ENCODE measurements around the gene SH2B3. TPM values are rescaled to one million over a fixed set of nuclear protein-coding genes. Genes with fewer than 3 reads are reported as not detected.
A peak's percentile ranks its signal among the peaks of the same experiment; 100 is the strongest.

The SH2B3 gene
- total and polyA plus RNA-seq, 2 experiments from 2014 or later, result 8.1 to 59.3 TPM

DNA sequence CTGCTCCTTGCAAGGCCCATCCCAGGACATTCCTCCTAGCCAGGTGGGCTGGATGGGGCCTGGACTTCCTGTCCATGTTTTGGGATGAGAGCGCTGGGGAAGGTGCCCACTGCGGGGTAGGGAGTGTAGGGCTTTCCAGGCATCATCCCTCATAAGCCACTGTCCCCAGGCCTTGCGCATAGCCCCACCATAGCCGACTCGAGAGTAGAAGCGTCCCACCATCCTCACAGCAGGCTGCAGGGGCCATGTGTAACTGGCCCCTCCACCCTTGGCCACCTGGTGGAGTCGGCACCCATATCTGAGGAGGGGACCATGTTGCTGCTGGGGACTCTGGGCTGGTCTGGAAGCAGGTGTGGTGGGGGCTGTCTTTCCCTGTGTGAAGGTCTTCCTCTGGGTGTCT lies 30.5 kb downstream of the SH2B3 start:
- Histone ChIP-seq H4K20me1 (replicated peaks; ENCODE audit: insufficient read depth) (peaks cover 23% of the 10 kb centered on the region), H3K4me2 (peak overlapping the region; percentile 32; the same call in 1 of the 2 replicates), H3K27ac (ENCODE audit: low read depth) (peak overlapping the region; percentile 59; the same call in 1 of the 2 replicates), H2AFZ (no peak overlapping the region), H3K4me1 (ENCODE audit: insufficient read depth) (peaks cover 49% of the 10 kb centered on the region), H3K79me2 (replicated peaks; ENCODE audit: insufficient read depth) (peaks cover 100% of the 10 kb centered on the region), H3K9me2 (ENCODE audit: insufficient read depth) (no peaks in the 10 kb centered on the region), H3F3A (replicated peaks; ENCODE audit: low read depth) (peaks cover 9% of the 10 kb centered on the region; the same call in 1 of the 2 replicates), H3K36me3 (ENCODE audit: insufficient read depth) (no peaks in the 10 kb centered on the region), H3K27me3 (ENCODE audit: insufficient read depth) (no peaks in the 10 kb centered on the region), H3K4me3 (no peak overlapping the region)
- Mint-ChIP-seq H3K4me3 (no peak overlapping the region; the same call in 2 of the 3 replicates), H3K27me3 (ENCODE audit: insufficient read depth, low read depth, poor library complexity) (peaks cover 23% of the 10 kb centered on the region), H3K4me1 (peaks cover 64% of the 10 kb centered on the region), H3K27ac (no peak overlapping the region; the same call in 1 of the 2 replicates), H3K9me3 (no peaks in the 10 kb centered on the region; the same call in 2 of the 3 replicates), H3K36me3 (ENCODE audit: low read depth) (peaks cover 27% of the 10 kb centered on the region)
- ATAC-seq, result no peak
- peak; percentile 37 for DNase-seq (ENCODE audit: low spot score)
- TF ChIP-seq, protein P1, sequence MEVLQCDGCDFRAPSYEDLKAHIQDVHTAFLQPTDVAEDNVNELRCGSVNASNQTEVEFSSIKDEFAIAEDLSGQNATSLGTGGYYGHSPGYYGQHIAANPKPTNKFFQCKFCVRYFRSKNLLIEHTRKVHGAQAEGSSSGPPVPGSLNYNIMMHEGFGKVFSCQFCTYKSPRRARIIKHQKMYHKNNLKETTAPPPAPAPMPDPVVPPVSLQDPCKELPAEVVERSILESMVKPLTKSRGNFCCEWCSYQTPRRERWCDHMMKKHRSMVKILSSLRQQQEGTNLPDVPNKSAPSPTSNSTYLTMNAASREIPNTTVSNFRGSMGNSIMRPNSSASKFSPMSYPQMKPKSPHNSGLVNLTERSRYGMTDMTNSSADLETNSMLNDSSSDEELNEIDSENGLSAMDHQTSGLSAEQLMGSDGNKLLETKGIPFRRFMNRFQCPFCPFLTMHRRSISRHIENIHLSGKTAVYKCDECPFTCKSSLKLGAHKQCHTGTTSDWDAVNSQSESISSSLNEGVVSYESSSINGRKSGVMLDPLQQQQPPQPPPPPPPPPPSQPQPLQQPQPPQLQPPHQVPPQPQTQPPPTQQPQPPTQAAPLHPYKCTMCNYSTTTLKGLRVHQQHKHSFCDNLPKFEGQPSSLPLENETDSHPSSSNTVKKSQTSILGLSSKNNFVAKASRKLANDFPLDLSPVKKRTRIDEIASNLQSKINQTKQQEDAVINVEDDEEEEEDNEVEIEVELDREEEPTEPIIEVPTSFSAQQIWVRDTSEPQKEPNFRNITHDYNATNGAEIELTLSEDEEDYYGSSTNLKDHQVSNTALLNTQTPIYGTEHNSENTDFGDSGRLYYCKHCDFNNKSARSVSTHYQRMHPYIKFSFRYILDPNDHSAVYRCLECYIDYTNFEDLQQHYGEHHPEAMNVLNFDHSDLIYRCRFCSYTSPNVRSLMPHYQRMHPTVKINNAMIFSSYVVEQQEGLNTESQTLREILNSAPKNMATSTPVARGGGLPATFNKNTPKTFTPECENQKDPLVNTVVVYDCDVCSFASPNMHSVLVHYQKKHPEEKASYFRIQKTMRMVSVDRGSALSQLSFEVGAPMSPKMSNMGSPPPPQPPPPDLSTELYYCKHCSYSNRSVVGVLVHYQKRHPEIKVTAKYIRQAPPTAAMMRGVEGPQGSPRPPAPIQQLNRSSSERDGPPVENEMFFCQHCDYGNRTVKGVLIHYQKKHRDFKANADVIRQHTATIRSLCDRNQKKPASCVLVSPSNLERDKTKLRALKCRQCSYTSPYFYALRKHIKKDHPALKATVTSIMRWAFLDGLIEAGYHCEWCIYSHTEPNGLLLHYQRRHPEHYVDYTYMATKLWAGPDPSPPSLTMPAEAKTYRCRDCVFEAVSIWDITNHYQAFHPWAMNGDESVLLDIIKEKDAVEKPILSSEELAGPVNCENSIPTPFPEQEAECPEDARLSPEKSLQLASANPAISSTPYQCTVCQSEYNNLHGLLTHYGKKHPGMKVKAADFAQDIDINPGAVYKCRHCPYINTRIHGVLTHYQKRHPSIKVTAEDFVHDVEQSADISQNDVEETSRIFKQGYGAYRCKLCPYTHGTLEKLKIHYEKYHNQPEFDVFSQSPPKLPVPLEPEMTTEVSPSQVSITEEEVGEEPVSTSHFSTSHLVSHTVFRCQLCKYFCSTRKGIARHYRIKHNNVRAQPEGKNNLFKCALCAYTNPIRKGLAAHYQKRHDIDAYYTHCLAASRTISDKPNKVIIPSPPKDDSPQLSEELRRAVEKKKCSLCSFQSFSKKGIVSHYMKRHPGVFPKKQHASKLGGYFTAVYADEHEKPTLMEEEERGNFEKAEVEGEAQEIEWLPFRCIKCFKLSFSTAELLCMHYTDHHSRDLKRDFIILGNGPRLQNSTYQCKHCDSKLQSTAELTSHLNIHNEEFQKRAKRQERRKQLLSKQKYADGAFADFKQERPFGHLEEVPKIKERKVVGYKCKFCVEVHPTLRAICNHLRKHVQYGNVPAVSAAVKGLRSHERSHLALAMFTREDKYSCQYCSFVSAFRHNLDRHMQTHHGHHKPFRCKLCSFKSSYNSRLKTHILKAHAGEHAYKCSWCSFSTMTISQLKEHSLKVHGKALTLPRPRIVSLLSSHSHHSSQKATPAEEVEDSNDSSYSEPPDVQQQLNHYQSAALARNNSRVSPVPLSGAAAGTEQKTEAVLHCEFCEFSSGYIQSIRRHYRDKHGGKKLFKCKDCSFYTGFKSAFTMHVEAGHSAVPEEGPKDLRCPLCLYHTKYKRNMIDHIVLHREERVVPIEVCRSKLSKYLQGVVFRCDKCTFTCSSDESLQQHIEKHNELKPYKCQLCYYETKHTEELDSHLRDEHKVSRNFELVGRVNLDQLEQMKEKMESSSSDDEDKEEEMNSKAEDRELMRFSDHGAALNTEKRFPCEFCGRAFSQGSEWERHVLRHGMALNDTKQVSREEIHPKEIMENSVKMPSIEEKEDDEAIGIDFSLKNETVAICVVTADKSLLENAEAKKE (CRISPR knock-in tag; IDR thresholded peaks at IDR 0.05), result no peak
- TF ChIP-seq, protein P2, sequence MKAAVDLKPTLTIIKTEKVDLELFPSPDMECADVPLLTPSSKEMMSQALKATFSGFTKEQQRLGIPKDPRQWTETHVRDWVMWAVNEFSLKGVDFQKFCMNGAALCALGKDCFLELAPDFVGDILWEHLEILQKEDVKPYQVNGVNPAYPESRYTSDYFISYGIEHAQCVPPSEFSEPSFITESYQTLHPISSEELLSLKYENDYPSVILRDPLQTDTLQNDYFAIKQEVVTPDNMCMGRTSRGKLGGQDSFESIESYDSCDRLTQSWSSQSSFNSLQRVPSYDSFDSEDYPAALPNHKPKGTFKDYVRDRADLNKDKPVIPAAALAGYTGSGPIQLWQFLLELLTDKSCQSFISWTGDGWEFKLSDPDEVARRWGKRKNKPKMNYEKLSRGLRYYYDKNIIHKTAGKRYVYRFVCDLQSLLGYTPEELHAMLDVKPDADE (IDR thresholded peaks at IDR 0.05), result no peak
- TF ChIP-seq NANOG (IDR thresholded peaks at IDR 0.05; ENCODE audit: borderline replicate concordance) (no peak), EZH2 (IDR thresholded peaks at IDR 0.05; ENCODE audit: low read depth, unreplicated experiment) (no peak), JUNB (IDR thresholded peaks at IDR 0.05; ENCODE audit: unreplicated experiment) (no peak), CREB1 (CRISPR knock-in tag; IDR thresholded peaks at IDR 0.05; ENCODE audit: low read depth) (no peak), POLR2AphosphoS5 (IDR thresholded peaks at IDR 0.05; ENCODE audit: low read depth) (no peak), ZNF331 (CRISPR knock-in tag; IDR thresholded peaks at IDR 0.05; ENCODE audit: low read depth) (no peak), ZNF114 (CRISPR knock-in tag; IDR thresholded peaks at IDR 0.05) (no peak)
- TF ChIP-seq, protein P3, sequence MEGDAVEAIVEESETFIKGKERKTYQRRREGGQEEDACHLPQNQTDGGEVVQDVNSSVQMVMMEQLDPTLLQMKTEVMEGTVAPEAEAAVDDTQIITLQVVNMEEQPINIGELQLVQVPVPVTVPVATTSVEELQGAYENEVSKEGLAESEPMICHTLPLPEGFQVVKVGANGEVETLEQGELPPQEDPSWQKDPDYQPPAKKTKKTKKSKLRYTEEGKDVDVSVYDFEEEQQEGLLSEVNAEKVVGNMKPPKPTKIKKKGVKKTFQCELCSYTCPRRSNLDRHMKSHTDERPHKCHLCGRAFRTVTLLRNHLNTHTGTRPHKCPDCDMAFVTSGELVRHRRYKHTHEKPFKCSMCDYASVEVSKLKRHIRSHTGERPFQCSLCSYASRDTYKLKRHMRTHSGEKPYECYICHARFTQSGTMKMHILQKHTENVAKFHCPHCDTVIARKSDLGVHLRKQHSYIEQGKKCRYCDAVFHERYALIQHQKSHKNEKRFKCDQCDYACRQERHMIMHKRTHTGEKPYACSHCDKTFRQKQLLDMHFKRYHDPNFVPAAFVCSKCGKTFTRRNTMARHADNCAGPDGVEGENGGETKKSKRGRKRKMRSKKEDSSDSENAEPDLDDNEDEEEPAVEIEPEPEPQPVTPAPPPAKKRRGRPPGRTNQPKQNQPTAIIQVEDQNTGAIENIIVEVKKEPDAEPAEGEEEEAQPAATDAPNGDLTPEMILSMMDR (conservative IDR thresholded peaks at IDR 0.05; ENCODE audit: low read depth in 2 of 2), result no peak
- TF ChIP-seq, protein P4, sequence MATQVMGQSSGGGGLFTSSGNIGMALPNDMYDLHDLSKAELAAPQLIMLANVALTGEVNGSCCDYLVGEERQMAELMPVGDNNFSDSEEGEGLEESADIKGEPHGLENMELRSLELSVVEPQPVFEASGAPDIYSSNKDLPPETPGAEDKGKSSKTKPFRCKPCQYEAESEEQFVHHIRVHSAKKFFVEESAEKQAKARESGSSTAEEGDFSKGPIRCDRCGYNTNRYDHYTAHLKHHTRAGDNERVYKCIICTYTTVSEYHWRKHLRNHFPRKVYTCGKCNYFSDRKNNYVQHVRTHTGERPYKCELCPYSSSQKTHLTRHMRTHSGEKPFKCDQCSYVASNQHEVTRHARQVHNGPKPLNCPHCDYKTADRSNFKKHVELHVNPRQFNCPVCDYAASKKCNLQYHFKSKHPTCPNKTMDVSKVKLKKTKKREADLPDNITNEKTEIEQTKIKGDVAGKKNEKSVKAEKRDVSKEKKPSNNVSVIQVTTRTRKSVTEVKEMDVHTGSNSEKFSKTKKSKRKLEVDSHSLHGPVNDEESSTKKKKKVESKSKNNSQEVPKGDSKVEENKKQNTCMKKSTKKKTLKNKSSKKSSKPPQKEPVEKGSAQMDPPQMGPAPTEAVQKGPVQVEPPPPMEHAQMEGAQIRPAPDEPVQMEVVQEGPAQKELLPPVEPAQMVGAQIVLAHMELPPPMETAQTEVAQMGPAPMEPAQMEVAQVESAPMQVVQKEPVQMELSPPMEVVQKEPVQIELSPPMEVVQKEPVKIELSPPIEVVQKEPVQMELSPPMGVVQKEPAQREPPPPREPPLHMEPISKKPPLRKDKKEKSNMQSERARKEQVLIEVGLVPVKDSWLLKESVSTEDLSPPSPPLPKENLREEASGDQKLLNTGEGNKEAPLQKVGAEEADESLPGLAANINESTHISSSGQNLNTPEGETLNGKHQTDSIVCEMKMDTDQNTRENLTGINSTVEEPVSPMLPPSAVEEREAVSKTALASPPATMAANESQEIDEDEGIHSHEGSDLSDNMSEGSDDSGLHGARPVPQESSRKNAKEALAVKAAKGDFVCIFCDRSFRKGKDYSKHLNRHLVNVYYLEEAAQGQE (IDR thresholded peaks at IDR 0.05; ENCODE audit: unreplicated experiment), result no peak

Measured in GM23338 (cell line).